AG09309 (cell line): ENCODE results near the gene ZSCAN5C.
"Not testable (repeated sequence)": the region's sequence is repeated elsewhere in the genome, so short reads cannot be mapped to it uniquely, and the experiment has no call there.

Source experiments
- DNase-seq: peaks from one replicate; pipeline ENCODE4 v3.0.0-alpha.2; 2010; ENCODE audit warnings: low read depth
- H3K4me3 ChIP-seq: 2 replicates; pipeline ENCODE4 v1.5.1; 2011; ENCODE audit warnings: mild to moderate bottlenecking, low read depth, low read length, moderate library complexity; ENCODE audit not compliant: control insufficient read depth
- CTCF ChIP-seq: IDR thresholded peaks from 2 replicates; pipeline ENCODE4 v1.5.1; 2011; ENCODE audit warnings: mild to moderate bottlenecking, low read depth, low read length, inconsistent platforms; ENCODE audit not compliant: insufficient read depth, control insufficient read depth; ENCODE audit errors: missing control alignments

Gene ZSCAN5C

GRCh38 chr19:56191115-56191514 is 11.0 kb upstream of the ZSCAN5C start:
- no peak for TF ChIP-seq CTCF
- H3K4me3 ChIP-seq, result no peak overlapping the region
- no peak for DNase-seq

GRCh38 chr19:56191711-56192110 is 10.4 kb upstream of the ZSCAN5C start:
- no peak overlapping the region for H3K4me3 ChIP-seq
- DNase-seq, result no peak
- TF ChIP-seq CTCF, result no peak

- DNase-seq, result no peak
These were observed 8.0 kb upstream of the ZSCAN5C start for GRCh38 chr19:56193981-56194640.

GRCh38 chr19:56197646-56198045 is 4.4 kb upstream of the ZSCAN5C start, which contains the start of gene ZSCAN5B:
Gene ZSCAN5B (minus strand): TSS chr19:56197783. CDS start chr19:56193052, 4,731 bp downstream.
- not testable (repeated sequence) for DNase-seq, H3K4me3 ChIP-seq

More at GRCh38 chr19:56193981-56194640, 8.0 kb upstream of the ZSCAN5C start:
- TF ChIP-seq CTCF, result no peak
- no peak overlapping the region for H3K4me3 ChIP-seq

- TF ChIP-seq CTCF, result no peak
- no peak for DNase-seq
- no peak overlapping the region for H3K4me3 ChIP-seq
These were observed 2.4 kb upstream of the ZSCAN5C start for GRCh38 chr19:56199687-56200086.

- H3K4me3 ChIP-seq, result not testable (repeated sequence)
These were observed 5.5 kb downstream of the ZSCAN5C start for GRCh38 chr19:56207581-56207980.

GRCh38 chr19:56209091-56209490 is 7.0 kb downstream of the ZSCAN5C start:
- DNase-seq, result no peak
- no peak overlapping the region for H3K4me3 ChIP-seq
- TF ChIP-seq CTCF, result no peak

More at GRCh38 chr19:56207581-56207980, 5.5 kb downstream of the ZSCAN5C start:
- DNase-seq, result not testable (repeated sequence)

DNA sequence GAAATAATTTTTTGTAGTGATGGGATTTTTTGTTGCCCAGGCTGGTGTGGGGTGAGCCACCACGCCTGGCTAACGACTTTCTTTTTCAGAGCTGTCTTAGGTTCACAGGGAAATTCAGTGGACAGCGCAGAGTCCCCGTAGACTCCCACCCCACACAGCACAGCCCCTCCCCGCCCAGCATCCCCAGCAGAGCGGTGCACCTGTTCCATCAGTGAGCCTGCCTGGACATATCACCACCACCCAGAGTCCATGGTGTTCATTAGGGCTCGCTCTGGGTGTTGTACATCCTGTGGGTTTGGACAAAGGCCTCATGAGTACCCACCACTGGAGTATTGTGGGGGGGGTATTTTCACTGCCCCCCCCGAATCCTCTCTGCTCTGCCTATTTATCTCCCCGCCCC is 8.0 kb downstream of the ZSCAN5C start:
- not testable (repeated sequence) for DNase-seq, H3K4me3 ChIP-seq

DNA sequence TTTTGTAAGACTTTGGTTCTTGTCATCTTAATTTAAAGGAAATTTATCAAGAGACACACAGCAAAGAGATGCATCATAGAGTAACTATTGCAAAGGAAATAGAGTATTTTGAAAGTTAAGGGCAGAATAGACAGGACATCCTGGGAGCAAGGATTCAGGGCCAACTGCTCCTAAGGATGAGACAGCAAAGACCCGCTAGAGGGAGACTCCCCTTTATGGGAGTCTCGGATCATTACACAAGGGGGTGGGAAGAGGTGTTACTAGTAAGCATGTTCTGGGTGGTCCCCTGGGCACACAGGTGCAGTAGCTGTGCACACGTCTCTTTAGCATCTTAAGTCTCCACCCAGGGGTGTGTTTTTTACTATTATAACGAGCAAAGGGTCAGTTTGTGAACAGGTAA is 9.6 kb downstream of the ZSCAN5C start:
- TF ChIP-seq CTCF, result no peak
- DNase-seq, result no peak

More for the DNA sequence above, 9.6 kb downstream of the ZSCAN5C start:
- no peak overlapping the region for H3K4me3 ChIP-seq
